Measurements from ENCODE around the gene CDC73.

Gene CDC73

DNA sequence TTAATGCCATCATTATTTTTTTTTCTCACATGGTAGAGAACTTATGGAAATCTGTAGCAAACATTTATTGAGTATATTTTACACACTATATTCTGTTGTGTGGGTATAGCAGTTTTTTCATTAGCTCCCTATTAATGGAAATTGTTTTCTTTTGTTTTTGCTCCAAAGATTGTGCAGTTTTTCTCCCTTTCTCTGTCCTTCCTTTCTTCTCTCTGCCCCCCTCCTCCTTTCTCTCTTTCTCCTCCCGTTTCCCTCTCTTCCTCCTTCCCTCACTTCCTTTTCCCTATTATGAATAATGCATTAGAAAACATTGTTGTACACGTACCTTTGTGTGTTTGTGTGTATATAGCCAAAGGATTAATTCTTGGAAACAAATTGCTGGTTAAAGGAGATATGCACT is 20.6 kb downstream of the CDC73 start:
- no peak overlapping the region for H3K27ac ChIP-seq (ENCODE audit: low read length)
- ATAC-seq (ENCODE audit: insufficient read depth, low read depth) (no peak), DNase-seq (no peak)
- no peaks in the 10 kb centered on the region for H3K9me3 ChIP-seq (ENCODE audit: insufficient read depth, low read length, severe bottlenecking)
- H3K4me1 ChIP-seq (ENCODE audit: insufficient read depth, low read length) = no peaks in the 10 kb centered on the region
- no peak overlapping the region for H3K4me3 ChIP-seq (ENCODE audit: low read depth in 1 of 2, low read length in 2 of 2)
- TF ChIP-seq, protein P1, sequence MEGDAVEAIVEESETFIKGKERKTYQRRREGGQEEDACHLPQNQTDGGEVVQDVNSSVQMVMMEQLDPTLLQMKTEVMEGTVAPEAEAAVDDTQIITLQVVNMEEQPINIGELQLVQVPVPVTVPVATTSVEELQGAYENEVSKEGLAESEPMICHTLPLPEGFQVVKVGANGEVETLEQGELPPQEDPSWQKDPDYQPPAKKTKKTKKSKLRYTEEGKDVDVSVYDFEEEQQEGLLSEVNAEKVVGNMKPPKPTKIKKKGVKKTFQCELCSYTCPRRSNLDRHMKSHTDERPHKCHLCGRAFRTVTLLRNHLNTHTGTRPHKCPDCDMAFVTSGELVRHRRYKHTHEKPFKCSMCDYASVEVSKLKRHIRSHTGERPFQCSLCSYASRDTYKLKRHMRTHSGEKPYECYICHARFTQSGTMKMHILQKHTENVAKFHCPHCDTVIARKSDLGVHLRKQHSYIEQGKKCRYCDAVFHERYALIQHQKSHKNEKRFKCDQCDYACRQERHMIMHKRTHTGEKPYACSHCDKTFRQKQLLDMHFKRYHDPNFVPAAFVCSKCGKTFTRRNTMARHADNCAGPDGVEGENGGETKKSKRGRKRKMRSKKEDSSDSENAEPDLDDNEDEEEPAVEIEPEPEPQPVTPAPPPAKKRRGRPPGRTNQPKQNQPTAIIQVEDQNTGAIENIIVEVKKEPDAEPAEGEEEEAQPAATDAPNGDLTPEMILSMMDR (IDR thresholded peaks at IDR 0.05; ENCODE audit: borderline replicate concordance, extremely low read depth, low read length, poor library complexity, severe bottlenecking) = no peak
- H3K36me3 ChIP-seq (ENCODE audit: insufficient read depth, low read length) = peaks cover 80% of the 10 kb centered on the region
- H3K79me2 ChIP-seq (ENCODE audit: insufficient read depth, low read length) = peaks cover 35% of the 10 kb centered on the region
- no peak overlapping the region for H3K9ac ChIP-seq (ENCODE audit: low read depth, low read length)
- H3K27me3 ChIP-seq (ENCODE audit: insufficient read depth, low read length, poor library complexity) = no peaks in the 10 kb centered on the region
- no peaks in the 10 kb centered on the region for H4K20me1 ChIP-seq (ENCODE audit: insufficient read depth, low read length)
- no peak overlapping the region for H2AFZ ChIP-seq (ENCODE audit: low read depth, low read length)
- no peak overlapping the region for H3K4me2 ChIP-seq (ENCODE audit: insufficient read depth, low read length)

DNA sequence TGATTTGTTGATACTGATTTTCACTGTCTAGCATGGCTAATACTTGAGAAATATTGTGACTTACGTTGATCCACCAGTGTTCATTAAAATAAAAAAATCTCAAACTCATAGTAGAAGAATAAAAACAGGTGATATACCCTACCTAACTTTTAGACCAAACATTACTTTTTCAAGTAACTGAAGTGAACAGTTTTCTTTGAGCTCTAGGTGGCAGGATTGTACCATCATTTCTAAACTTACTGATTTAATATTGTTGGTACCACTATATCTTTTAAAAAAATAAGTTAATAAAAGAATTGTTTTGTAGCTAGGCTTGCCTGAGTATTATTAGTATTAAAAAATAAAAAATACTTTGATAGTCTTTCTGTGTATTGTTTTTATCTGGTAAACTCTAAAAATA is 21.5 kb downstream of the CDC73 start:
- Histone ChIP-seq H3K4me2 (ENCODE audit: insufficient read depth, low read length) (no peak overlapping the region), H3K4me1 (ENCODE audit: insufficient read depth, low read length) (no peaks in the 10 kb centered on the region), H3K9ac (ENCODE audit: low read depth, low read length) (no peak overlapping the region), H2AFZ (ENCODE audit: low read depth, low read length) (no peak overlapping the region), H3K27me3 (ENCODE audit: insufficient read depth, low read length, poor library complexity) (no peaks in the 10 kb centered on the region), H3K9me3 (ENCODE audit: insufficient read depth, low read length, severe bottlenecking) (no peaks in the 10 kb centered on the region), H3K4me3 (ENCODE audit: low read depth in 1 of 2, low read length in 2 of 2) (no peak overlapping the region), H3K79me2 (ENCODE audit: insufficient read depth, low read length) (peaks cover 31% of the 10 kb centered on the region), H3K36me3 (ENCODE audit: insufficient read depth, low read length) (peaks cover 79% of the 10 kb centered on the region), H3K27ac (ENCODE audit: low read length) (no peak overlapping the region), H4K20me1 (ENCODE audit: insufficient read depth, low read length) (no peaks in the 10 kb centered on the region)
- DNase-seq (no peak), ATAC-seq (ENCODE audit: insufficient read depth, low read depth) (no peak)
- no peak for TF ChIP-seq EZH2 (IDR thresholded peaks at IDR 0.05; ENCODE audit: borderline replicate concordance, low read depth, low read length, severe bottlenecking)
- TF ChIP-seq, protein P1 (IDR thresholded peaks at IDR 0.05; ENCODE audit: borderline replicate concordance, extremely low read depth, low read length, poor library complexity, severe bottlenecking) = peak; percentile 43

DNA sequence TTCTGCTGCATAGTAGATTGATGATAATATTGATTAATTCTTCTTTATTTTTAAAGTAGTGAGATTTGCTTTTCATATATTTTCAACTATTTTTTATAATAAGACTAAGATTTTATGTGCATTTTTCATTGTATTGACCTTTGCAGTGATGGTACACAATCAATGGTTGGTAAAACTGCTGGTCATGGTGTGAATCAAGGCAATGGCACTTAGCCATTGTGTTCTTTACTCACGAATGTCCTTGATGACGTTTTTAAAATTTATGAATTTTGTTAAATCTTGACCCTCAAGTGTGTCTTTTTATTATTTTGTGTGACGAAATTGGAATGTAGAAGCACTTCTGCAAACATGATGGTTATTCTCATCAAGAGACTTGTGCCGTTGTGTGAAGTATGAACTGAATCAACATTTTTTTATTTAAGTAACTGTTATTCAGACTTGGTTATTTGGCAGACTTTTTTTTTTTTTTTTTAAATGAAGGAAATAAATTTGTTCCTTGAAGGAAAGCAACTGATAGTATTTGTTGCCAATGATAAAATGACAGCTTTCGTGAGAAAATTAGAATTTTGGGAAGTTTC is 22.6 kb downstream of the CDC73 start:
- H3K9me3 ChIP-seq (ENCODE audit: insufficient read depth, low read length, severe bottlenecking) = no peaks in the 10 kb centered on the region
- H3K4me3 ChIP-seq (ENCODE audit: low read depth in 1 of 2, low read length in 2 of 2) = no peak overlapping the region
- H3K4me1 ChIP-seq (ENCODE audit: insufficient read depth, low read length) = no peaks in the 10 kb centered on the region
- no peak overlapping the region for H3K9ac ChIP-seq (ENCODE audit: low read depth, low read length)
- no peak overlapping the region for H3K27ac ChIP-seq (ENCODE audit: low read length)
- ATAC-seq (ENCODE audit: insufficient read depth, low read depth) = no peak
- no peak for TF ChIP-seq EZH2 (IDR thresholded peaks at IDR 0.05; ENCODE audit: borderline replicate concordance, low read depth, low read length, severe bottlenecking)
- TF ChIP-seq, protein P1 (IDR thresholded peaks at IDR 0.05; ENCODE audit: borderline replicate concordance, extremely low read depth, low read length, poor library complexity, severe bottlenecking) = no peak
- no peak overlapping the region for H2AFZ ChIP-seq (ENCODE audit: low read depth, low read length)
- H4K20me1 ChIP-seq (ENCODE audit: insufficient read depth, low read length) = no peaks in the 10 kb centered on the region
- H3K36me3 ChIP-seq (ENCODE audit: insufficient read depth, low read length) = peaks cover 79% of the 10 kb centered on the region
- no peak overlapping the region for H3K4me2 ChIP-seq (ENCODE audit: insufficient read depth, low read length)
- H3K27me3 ChIP-seq (ENCODE audit: insufficient read depth, low read length, poor library complexity) = no peaks in the 10 kb centered on the region
- peaks cover 28% of the 10 kb centered on the region for H3K79me2 ChIP-seq (ENCODE audit: insufficient read depth, low read length)
- DNase-seq = no peak

DNA sequence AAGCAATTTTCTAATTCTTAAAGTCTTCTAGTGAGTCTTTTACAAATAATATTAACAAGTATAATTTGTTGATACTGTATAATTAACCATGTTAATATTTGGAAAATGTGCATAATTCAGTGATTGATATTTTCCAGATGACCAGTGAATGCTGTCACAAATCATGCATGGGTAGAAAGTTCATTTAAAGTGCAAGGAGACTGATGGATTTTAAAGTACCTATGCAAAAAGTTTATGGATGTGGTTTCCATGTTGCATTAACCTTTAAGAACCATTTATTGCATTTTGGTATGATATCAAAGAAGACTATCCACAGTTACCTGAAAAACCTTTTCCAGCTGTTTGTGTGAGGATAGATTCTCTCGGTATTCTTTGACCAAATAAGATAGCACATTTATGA is 23.2 kb downstream of the CDC73 start:
- Histone ChIP-seq H3K27ac (ENCODE audit: low read length) (no peak overlapping the region), H3K36me3 (ENCODE audit: insufficient read depth, low read length) (peaks cover 79% of the 10 kb centered on the region), H3K27me3 (ENCODE audit: insufficient read depth, low read length, poor library complexity) (no peaks in the 10 kb centered on the region), H3K9me3 (ENCODE audit: insufficient read depth, low read length, severe bottlenecking) (no peaks in the 10 kb centered on the region), H3K9ac (ENCODE audit: low read depth, low read length) (no peak overlapping the region), H3K79me2 (ENCODE audit: insufficient read depth, low read length) (peaks cover 23% of the 10 kb centered on the region), H3K4me2 (ENCODE audit: insufficient read depth, low read length) (no peak overlapping the region), H3K4me1 (ENCODE audit: insufficient read depth, low read length) (no peaks in the 10 kb centered on the region), H2AFZ (ENCODE audit: low read depth, low read length) (no peak overlapping the region), H4K20me1 (ENCODE audit: insufficient read depth, low read length) (no peaks in the 10 kb centered on the region), H3K4me3 (ENCODE audit: low read depth in 1 of 2, low read length in 2 of 2) (no peak overlapping the region)
- DNase-seq (no peak), ATAC-seq (ENCODE audit: insufficient read depth, low read depth) (no peak)
- TF ChIP-seq, protein P1 (IDR thresholded peaks at IDR 0.05; ENCODE audit: borderline replicate concordance, extremely low read depth, low read length, poor library complexity, severe bottlenecking) = no peak
- TF ChIP-seq EZH2 (IDR thresholded peaks at IDR 0.05; ENCODE audit: borderline replicate concordance, low read depth, low read length, severe bottlenecking) = no peak
